Suprapubic skin (tissue), 4 donors: ENCODE results near the gene TSPAN18. TPM values are rescaled to one million over a fixed set of nuclear protein-coding genes. Genes with fewer than 3 reads are reported as not detected.

Experiments used
- DNase-seq, 2 donors: peaks; one replicate each; pipeline ENCODE4 v3.0.0-alpha.2; 2019; ENCODE audit warnings: low spot score in 2 of 2
- H3K27ac ChIP-seq: fragments of 200-600 bp; sonication (generic); one replicate; pipeline ENCODE4 v1.5.1; 2019
- H3K27me3 ChIP-seq: fragments of 200-600 bp; sonication (generic); one replicate; pipeline ENCODE4 v1.5.1; 2019
- H3K36me3 ChIP-seq: fragments of 200-600 bp; sonication (generic); one replicate; pipeline ENCODE4 v1.5.1; 2019
- H3K4me1 ChIP-seq: fragments of 200-600 bp; sonication (generic); one replicate; pipeline ENCODE4 v1.5.1; 2019
- H3K4me3 ChIP-seq: fragments of 200-600 bp; sonication (generic); one replicate; pipeline ENCODE4 v1.5.1; 2019; ENCODE audit warnings: mild to moderate bottlenecking
- H3K9me3 ChIP-seq: fragments of 200-600 bp; sonication (generic); one replicate; pipeline ENCODE4 v1.5.1; 2019
- CTCF ChIP-seq, 2 donors: fragments of 200-600 bp in 1 of 2; fragments of 450-650 bp in 1 of 2; sonication (generic) in 1 of 2; IDR thresholded peaks; one replicate each; pipeline ENCODE4 v1.5.1; 2016 to 2019; ENCODE audit warnings: antibody characterized with exemption in 2 of 2, mild to moderate bottlenecking in 1 of 2, moderate library complexity in 1 of 2
- EP300 ChIP-seq: sonication (generic); formaldehyde crosslinking; IDR thresholded peaks from one replicate; pipeline ENCODE4 v1.6.1; 2017; ENCODE audit warnings: antibody characterized with exemption
- POLR2A ChIP-seq, 2 donors: fragments of 450-650 bp; IDR thresholded peaks; one replicate each; pipeline ENCODE4 v1.6.1; 2017; ENCODE audit warnings: antibody characterized with exemption in 2 of 2, mild to moderate bottlenecking in 2 of 2, moderate library complexity in 2 of 2
- POLR2AphosphoS5 ChIP-seq, 3 donors: sonication (generic); formaldehyde crosslinking; IDR thresholded peaks; one replicate each; pipeline ENCODE4 v1.6.1; 2017; ENCODE audit warnings: antibody characterized with exemption in 3 of 3
- WGBS: methylation state at CpG from one replicate; pipeline ENCODE4 v1.1.5; 2018; 5-methylcytosine and 5-hydroxymethylcytosine counted together
- total RNA-seq, 4 donors: library from RNA; depleted of rRNA; stranded (reverse); fragments of >200 nt; gene quantifications; one replicate each; pipeline ENCODE4 v1.1.0, GENCODE V29; 2016

TSPAN18 gene
- total RNA-seq, 4 donors from 2014 or later, result 1.3 to 5.1 (median 3.9) TPM

- Histone ChIP-seq H3K4me3 (no peak overlapping the region), H3K36me3 (no peaks in the 10 kb centered on the region), H3K27ac (no peak overlapping the region), H3K9me3 (no peaks in the 10 kb centered on the region), H3K4me1 (peaks cover 1% of the 10 kb centered on the region), H3K27me3 (no peaks in the 10 kb centered on the region)
- DNase-seq, result no peak
- TF ChIP-seq EP300 (no peak), POLR2AphosphoS5 (IDR thresholded peaks at IDR 0.05) (no peak), CTCF (IDR thresholded peaks at IDR 0.05) (no peak), POLR2A (IDR thresholded peaks at IDR 0.05) (no peak)
- 97% methylated on average over 2 of the region's 3 CpGs for WGBS
Measured at GRCh38 chr11:44962464-44962863, 235.7 kb downstream of the TSPAN18 start.

GRCh38 chr11:44963136-44963535 is 236.4 kb downstream of the TSPAN18 start:
- no peak for TF ChIP-seq POLR2A (IDR thresholded peaks at IDR 0.05)
- no peak for TF ChIP-seq CTCF (IDR thresholded peaks at IDR 0.05)
- TF ChIP-seq EP300, result no peak
- no peak for TF ChIP-seq POLR2AphosphoS5 (IDR thresholded peaks at IDR 0.05)
- Histone ChIP-seq H3K27ac (no peak overlapping the region), H3K36me3 (no peaks in the 10 kb centered on the region), H3K4me3 (no peak overlapping the region), H3K9me3 (no peaks in the 10 kb centered on the region), H3K4me1 (peaks cover 8% of the 10 kb centered on the region), H3K27me3 (no peaks in the 10 kb centered on the region)
- no peak for DNase-seq
- no CpG with 5 or more reads among the region's 7 CpGs for WGBS

GRCh38 chr11:44963948-44964347 is 237.2 kb downstream of the TSPAN18 start:
- Histone ChIP-seq H3K4me1 (peaks cover 8% of the 10 kb centered on the region), H3K36me3 (no peaks in the 10 kb centered on the region), H3K27me3 (no peaks in the 10 kb centered on the region), H3K9me3 (no peaks in the 10 kb centered on the region), H3K4me3 (no peak overlapping the region), H3K27ac (no peak overlapping the region)
- TF ChIP-seq EP300, result no peak
- no peak for TF ChIP-seq CTCF (IDR thresholded peaks at IDR 0.05)
- no peak for TF ChIP-seq POLR2A (IDR thresholded peaks at IDR 0.05)
- no peak for TF ChIP-seq POLR2AphosphoS5 (IDR thresholded peaks at IDR 0.05)
- no peak for DNase-seq
- WGBS, result 87% methylated on average over 5 of the region's 5 CpGs

DNA sequence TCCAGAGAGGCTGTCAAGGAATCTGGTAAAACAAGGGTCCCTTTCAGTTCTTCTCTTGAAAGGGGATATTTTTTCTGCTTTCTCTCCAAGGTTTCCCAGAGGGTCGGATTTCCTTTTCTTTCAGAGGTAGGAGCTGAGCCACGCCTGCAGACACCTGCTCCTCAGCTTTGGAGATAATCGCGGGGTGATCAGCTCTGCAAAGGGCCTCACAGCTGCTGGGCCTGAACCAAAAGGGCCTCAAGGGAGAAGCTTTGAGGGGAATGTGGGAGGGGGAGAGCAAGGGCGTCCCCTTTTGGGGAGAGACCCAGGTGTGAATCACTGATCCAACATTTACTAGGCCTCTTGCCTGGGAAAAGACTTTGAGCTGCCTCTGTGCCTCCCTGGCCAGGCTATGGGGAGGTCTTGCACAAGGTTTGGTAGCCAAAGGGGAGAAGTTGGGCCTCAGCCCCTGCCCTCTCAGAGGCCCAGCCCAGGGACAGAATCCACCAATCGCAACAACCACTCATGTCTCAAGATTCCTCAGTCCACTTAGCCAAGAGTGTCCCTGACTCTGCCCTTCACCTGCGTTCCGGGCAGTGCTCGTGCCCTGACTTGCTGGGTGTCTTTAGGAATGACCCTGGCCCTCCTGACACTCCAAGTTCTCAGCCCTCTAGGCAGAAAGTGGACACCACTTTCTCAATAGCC is 237.9 kb downstream of the TSPAN18 start:
- Histone ChIP-seq H3K36me3 (no peaks in the 10 kb centered on the region), H3K9me3 (no peaks in the 10 kb centered on the region), H3K27ac (no peak overlapping the region), H3K4me3 (no peak overlapping the region), H3K27me3 (no peaks in the 10 kb centered on the region), H3K4me1 (peaks cover 8% of the 10 kb centered on the region)
- DNase-seq, result no peak
- 66% methylated on average over 8 of the region's 9 CpGs for WGBS
- TF ChIP-seq POLR2AphosphoS5 (IDR thresholded peaks at IDR 0.05), result no peak
- TF ChIP-seq CTCF (IDR thresholded peaks at IDR 0.05), result no peak
- no peak for TF ChIP-seq POLR2A (IDR thresholded peaks at IDR 0.05)
- TF ChIP-seq EP300, result no peak

DNA sequence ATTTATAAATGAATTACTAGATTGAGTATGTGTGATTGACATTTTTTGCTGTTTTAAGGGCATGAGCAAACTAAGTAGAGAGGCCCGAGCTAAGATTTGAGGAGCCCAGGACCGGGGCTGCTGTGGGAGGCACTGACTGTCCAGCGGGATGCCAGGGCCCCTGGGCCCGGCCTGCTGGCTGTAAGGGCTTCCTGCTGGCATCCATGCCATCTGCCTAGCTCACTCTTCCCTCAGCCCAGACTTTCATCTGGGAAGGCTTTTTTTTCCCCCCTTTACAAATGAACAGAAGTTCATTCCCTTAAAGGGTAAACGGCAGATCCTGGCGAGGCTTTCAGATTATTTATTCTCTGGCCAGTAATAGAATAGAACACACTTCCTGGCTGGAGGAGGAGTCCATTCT is 239.9 kb downstream of the TSPAN18 start:
- Histone ChIP-seq H3K4me1 (peaks cover 8% of the 10 kb centered on the region), H3K36me3 (no peaks in the 10 kb centered on the region), H3K27ac (no peak overlapping the region), H3K27me3 (no peaks in the 10 kb centered on the region), H3K4me3 (no peak overlapping the region), H3K9me3 (no peaks in the 10 kb centered on the region)
- TF ChIP-seq CTCF (IDR thresholded peaks at IDR 0.05), result no peak
- no peak for TF ChIP-seq EP300
- no peak for TF ChIP-seq POLR2AphosphoS5 (IDR thresholded peaks at IDR 0.05)
- no peak for TF ChIP-seq POLR2A (IDR thresholded peaks at IDR 0.05)
- DNase-seq, result no peak
- 86% methylated on average over 6 of the region's 6 CpGs for WGBS
